NK-92 (cell line): ENCODE measurements around the gene SLC38A3.
"Not testable (repeated sequence)": the region's sequence is repeated elsewhere in the genome, so short reads cannot be mapped to it uniquely, and the experiment has no call there.

Experiments used
- DNase-seq: peaks from one replicate; lab custom pipeline; 2025; ENCODE audit not compliant: unreplicated experiment; lab: John Stamatoyannopoulos, UW

Gene SLC38A3

GRCh38 chr3:50230104-50230793, 25.2 kb downstream of the SLC38A3 start:
- no peak for DNase-seq

- DNase-seq: no peak
These were observed 25.7 kb downstream of the SLC38A3 start for GRCh38 chr3:50230794-50231125.

- no peak for DNase-seq
These were observed 26.5 kb downstream of the SLC38A3 start for GRCh38 chr3:50231581-50231980.

- no peak for DNase-seq
These were observed 27.2 kb downstream of the SLC38A3 start for GRCh38 chr3:50232303-50232702.

- DNase-seq: no peak
These were observed 28.1 kb downstream of the SLC38A3 start for GRCh38 chr3:50233176-50233575.

- DNase-seq: peak; percentile 93
These were observed 30.8 kb downstream of the SLC38A3 start, which contains the start of gene GNAI2 for GRCh38 chr3:50235716-50236483. Gene GNAI2 (plus strand): TSS chr3:50236204. CDS start chr3:50236336, 132 bp downstream.

GRCh38 chr3:50236484-50237132, 31.5 kb downstream of the SLC38A3 start:
- no peak for DNase-seq

GRCh38 chr3:50237133-50237651, 32.1 kb downstream of the SLC38A3 start:
- DNase-seq: no peak

- peak; percentile 39 for DNase-seq
These were observed 32.9 kb downstream of the SLC38A3 start for GRCh38 chr3:50237754-50238548.

GRCh38 chr3:50238549-50239026, 33.5 kb downstream of the SLC38A3 start:
- DNase-seq: no peak

- DNase-seq: no peak
These were observed 34.6 kb downstream of the SLC38A3 start for GRCh38 chr3:50239649-50240048.

- no peak for DNase-seq
These were observed 36.1 kb downstream of the SLC38A3 start for GRCh38 chr3:50241163-50241562.

- no peak for DNase-seq
These were observed 36.8 kb downstream of the SLC38A3 start for GRCh38 chr3:50241713-50242380.

GRCh38 chr3:50242381-50242770, 37.3 kb downstream of the SLC38A3 start:
- no peak for DNase-seq

GRCh38 chr3:50242851-50243542, 37.9 kb downstream of the SLC38A3 start:
- no peak for DNase-seq

- DNase-seq: no peak
These were observed 38.4 kb downstream of the SLC38A3 start for GRCh38 chr3:50243543-50243895.

- not testable (repeated sequence) for DNase-seq
These were observed 39.7 kb downstream of the SLC38A3 start for GRCh38 chr3:50244813-50245212.

GRCh38 chr3:50245251-50245745, 40.2 kb downstream of the SLC38A3 start:
- no peak for DNase-seq

- peak; percentile 68 for DNase-seq
These were observed 40.9 kb downstream of the SLC38A3 start for GRCh38 chr3:50245831-50246516.
